GM23248 (cell line): Measurements from ENCODE around the gene RAD51B.

ENCODE experiments used
- EZH2 ChIP-seq: fragments of 200-600 bp; sonication (generic); IDR thresholded peaks from 2 replicates; pipeline ENCODE4 v1.6.1; 2018; ENCODE audit warnings: antibody characterized with exemption, mild to moderate bottlenecking; ENCODE audit not compliant: insufficient read depth, poor library complexity, severe bottlenecking
- EZH2phosphoT487 ChIP-seq: fragments of 200-600 bp; sonication (generic); IDR thresholded peaks from 2 replicates; pipeline ENCODE4 v1.6.1; 2018; ENCODE audit warnings: antibody characterized with exemption, moderate library complexity, mild to moderate bottlenecking, low read depth; ENCODE audit not compliant: insufficient read depth

GRCh38 chr14:67785270-67786109 lies 34.1 kb upstream of the RAD51B start:
- TF ChIP-seq EZH2: no peak
- TF ChIP-seq EZH2phosphoT487: no peak
